ENCODE measurements around the gene USP13.

The USP13 gene

GRCh38 chr3:179745079-179745478 is 92.2 kb downstream of the USP13 start:
- TF ChIP-seq CTCF (IDR thresholded peaks at IDR 0.05; ENCODE audit: low read depth, low read length): no peak
- H3K4me3 ChIP-seq (ENCODE audit: low read depth, low read length): no peak overlapping the region

GRCh38 chr3:179745716-179746115 is 92.9 kb downstream of the USP13 start:
- no peak for TF ChIP-seq CTCF (IDR thresholded peaks at IDR 0.05; ENCODE audit: low read depth, low read length)
- H3K4me3 ChIP-seq (ENCODE audit: low read depth, low read length): no peak overlapping the region

GRCh38 chr3:179750720-179751328 is 98.0 kb downstream of the USP13 start:
- H3K4me3 ChIP-seq (ENCODE audit: low read depth, low read length): no peak overlapping the region
- peak; percentile 66 for TF ChIP-seq CTCF (IDR thresholded peaks at IDR 0.05; ENCODE audit: low read depth, low read length)

- no peak overlapping the region for H3K4me3 ChIP-seq (ENCODE audit: low read depth, low read length)
- TF ChIP-seq CTCF (IDR thresholded peaks at IDR 0.05; ENCODE audit: low read depth, low read length): no peak
Measured at GRCh38 chr3:179760944-179761343, 108.1 kb downstream of the USP13 start.

- TF ChIP-seq CTCF (IDR thresholded peaks at IDR 0.05; ENCODE audit: low read depth, low read length): no peak
- H3K4me3 ChIP-seq (ENCODE audit: low read depth, low read length): no peak overlapping the region
Measured at GRCh38 chr3:179765396-179765795, 112.6 kb downstream of the USP13 start.

GRCh38 chr3:179766416-179767133 is 113.7 kb downstream of the USP13 start:
- no peak overlapping the region for H3K4me3 ChIP-seq (ENCODE audit: low read depth, low read length)
- no peak for TF ChIP-seq CTCF (IDR thresholded peaks at IDR 0.05; ENCODE audit: low read depth, low read length)

GRCh38 chr3:179768080-179768479 is 115.2 kb downstream of the USP13 start:
- TF ChIP-seq CTCF (IDR thresholded peaks at IDR 0.05; ENCODE audit: low read depth, low read length): peak; percentile 63
- H3K4me3 ChIP-seq (ENCODE audit: low read depth, low read length): no peak overlapping the region
